GM21390 (cell line): Measurements from ENCODE around the gene TBC1D25.
"Not testable (repeated sequence)": the region's sequence is repeated elsewhere in the genome, so short reads cannot be mapped to it uniquely, and the experiment has no call there.

Experiments used
- ATAC-seq: cut with Tn5 transposase; IDR thresholded peaks from one replicate; pipeline ENCODE4 v1.9.1; 2021; ENCODE audit not compliant: unreplicated experiment

Gene TBC1D25

DNA sequence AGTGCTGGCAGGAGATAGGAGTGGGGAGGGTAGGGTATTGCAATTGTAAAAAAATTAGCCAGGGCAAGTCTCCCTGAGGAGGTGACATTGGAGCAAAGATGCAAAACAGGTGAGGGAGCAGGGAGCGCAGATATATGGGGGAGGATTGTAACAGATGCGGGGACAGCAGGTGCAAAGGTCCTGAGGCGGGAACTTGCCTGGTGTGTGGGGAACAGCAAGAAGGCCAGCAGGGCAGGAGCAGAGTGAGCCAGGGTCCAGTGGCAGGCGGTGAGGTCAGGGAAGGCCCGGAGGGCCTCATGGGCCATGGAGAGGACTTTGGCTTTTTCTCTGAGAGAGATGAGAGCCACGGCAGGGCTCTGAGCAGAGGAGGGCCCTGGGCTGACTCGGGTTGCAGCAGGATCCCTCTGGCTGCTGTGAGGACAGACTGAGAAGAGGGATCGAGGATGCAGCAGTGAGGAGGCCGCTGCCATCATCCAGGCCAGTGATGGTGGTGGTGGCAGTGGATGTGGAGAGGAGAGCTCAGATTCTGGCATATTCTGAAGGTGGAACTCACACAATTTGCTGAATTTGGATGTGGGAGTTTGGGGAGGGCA is 24.6 kb upstream of the TBC1D25 start:
- no peak for ATAC-seq

DNA sequence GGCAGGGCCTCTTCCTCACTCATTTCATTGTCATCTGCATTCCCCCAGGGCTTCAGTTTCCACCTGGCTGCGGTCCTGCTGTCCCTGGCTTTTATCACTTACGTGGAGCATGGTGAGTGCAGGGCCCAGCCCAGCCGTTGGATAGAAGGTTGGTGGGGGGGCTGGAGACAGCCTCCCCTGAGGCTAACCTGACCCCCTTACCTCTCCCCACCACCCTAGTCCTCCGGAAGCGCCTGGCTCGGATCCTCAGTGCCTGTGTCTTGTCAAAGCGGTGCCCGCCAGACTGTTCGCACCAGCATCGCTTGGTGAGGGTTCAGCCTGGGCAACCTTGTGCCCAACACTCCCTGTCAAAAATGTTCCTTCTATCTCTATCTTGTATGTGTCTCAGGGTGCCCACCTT is 23.7 kb upstream of the TBC1D25 start:
- ATAC-seq, result no peak

DNA sequence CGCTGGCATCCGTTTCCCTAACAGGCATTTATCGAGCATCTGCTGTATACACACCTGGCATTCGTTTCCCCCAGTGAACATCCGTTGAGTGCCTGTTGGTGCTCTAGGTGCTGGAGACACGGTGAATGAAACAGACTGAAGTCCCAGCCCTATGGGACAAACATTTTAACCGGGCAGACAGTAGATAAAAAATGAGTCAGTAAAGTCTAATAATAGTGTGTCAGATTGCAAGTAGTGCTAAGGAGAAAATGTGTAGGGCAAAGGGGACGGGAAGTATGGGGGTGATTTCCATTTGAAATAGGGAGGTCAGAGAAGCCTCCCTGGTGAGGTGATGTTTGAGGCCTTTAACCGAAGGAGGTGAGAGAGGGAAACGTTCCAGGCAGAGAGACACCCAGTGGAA is 23.2 kb upstream of the TBC1D25 start:
- no peak for ATAC-seq

- ATAC-seq, result no peak
These were observed 22.5 kb upstream of the TBC1D25 start for GRCh38 chrX:48516987-48517386.

DNA sequence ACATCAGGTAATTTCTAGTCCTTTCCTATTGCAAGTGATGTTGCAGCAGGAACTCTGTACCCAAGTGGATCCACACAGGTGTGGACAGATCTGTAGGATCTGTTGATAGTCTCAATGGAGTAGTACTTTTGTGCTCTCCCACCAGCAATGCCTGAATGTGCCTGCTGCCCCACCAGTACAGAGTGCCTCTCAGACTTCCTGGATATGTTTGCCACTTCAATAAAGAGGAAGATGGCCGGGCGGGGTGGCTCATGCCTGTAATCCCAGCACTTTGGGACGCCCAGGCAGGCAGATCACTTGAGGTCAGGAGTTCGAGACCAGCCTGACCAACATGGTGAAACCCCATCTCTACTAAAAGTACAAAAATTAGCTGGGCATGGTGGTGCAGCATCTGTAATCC is 20.0 kb upstream of the TBC1D25 start:
- ATAC-seq, result not testable (repeated sequence)

DNA sequence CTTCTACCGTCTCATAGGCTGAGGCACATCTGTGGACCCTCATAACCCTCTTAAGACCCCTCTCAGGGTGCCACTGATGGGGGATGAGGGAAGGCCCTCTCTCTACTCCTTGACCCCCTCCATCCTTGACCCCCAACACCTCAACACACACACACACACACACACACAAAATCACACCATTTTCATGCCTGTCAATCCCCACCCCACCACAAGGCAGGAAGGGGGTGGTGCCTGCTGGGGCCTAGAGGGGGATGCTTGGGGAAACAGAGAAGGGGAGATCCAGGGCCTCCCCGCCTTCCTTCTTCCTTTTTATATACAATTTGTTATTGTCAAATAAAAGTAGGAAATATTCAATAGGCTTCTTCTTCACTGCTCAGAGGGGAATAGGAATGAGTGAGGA is 19.1 kb upstream of the TBC1D25 start:
- ATAC-seq, result no peak

DNA sequence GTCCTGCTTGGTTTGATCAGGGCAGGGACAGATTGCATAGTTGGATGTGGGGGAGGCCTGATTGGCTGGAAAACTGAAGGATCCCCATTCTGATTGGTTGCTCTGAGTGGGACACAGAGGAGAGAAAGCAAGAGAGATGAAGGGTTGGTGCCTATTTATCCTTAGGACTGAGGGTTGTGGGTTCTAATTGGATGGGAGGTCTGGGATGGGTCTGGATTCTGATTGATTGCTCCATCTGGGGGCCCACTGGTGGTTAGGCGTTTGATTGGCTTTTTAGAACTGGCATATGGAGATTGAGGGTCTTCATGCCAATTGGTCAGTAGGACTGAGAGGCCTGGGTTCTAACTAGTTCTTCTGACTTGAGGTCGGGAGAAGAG is 18.6 kb upstream of the TBC1D25 start:
- ATAC-seq, result no peak

DNA sequence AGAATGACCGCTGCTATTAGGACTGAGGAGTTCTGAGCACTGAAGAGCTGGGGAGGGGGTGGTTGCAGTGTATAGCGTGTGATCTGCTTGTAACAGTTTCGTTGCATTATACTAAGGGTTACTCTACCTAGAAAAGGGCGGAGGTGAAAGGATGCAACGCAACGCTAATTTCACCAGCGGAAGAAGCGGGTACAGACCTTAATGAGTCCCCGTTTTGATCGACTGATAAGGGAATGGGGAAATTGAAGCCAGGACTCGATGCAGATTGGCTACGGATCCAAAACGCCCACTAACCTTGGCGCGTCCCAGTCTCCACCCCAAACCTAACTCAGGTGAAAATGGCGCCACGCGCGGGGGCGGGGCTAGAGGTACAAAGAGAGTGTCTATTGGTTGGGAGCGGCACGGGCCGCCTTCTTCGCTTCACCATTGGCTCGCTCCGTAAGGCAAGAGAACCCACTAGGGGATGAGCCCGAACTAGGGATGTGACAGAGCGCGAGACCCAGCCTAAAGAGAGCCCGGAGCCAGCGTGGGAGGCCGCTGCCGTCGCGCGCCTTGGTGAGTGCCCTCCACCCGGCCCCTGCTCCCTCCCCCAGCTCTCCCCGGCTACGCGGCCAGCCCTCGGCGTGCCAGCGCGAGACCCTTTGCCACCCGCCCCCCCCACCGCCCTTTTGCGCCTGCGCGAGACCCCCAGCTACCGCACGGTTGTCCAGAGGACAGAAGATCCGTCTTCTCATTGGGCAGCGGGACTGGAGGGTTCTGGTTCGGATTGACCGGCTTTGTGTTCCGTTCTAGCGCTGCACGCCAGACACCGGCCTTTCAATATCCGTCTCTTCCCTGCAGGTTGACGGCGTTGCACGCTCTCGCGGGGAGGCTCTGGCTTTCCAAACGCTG is 17.9 kb upstream of the TBC1D25 start, which contains the start of gene EBP:
TSS of gene EBP (plus strand) at position 456 of the 891 bp plus-strand sequence. CDS start 1,964 bp downstream, outside the sequence.
- ATAC-seq, result peak; percentile 98

DNA sequence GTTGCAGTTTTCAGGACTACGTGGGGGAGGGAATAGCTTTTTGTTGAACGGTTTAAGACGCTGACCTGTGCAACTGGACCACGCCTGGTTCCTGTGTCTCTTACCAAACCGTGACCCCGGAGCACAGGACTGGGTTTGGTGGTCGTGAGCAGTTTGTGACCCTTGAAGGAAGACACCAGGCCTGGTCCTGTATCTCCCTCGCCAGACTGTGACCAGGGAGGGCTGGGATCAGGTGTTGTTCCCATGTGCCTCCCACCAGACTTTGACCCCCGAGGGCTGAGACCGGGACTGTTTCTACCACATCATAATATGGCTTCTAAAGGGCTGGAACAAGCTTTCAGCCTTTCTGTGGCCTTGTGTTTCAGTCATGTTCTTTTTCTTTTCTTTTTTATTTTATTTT is 17.2 kb upstream of the TBC1D25 start:
- ATAC-seq, result no peak

DNA sequence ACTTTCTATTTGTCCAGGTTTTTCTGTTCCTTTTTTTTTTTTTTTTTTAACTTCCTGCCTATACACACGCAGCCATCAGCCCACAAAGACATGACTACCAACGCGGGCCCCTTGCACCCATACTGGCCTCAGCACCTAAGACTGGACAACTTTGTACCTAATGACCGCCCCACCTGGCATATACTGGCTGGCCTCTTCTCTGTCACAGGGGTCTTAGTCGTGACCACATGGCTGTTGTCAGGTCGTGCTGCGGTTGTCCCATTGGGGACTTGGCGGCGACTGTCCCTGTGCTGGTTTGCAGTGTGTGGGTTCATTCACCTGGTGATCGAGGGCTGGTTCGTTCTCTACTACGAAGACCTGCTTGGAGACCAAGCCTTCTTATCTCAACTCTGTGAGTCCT is 15.8 kb upstream of the TBC1D25 start:
- ATAC-seq, result no peak

- not testable (repeated sequence) for ATAC-seq
These were observed 13.7 kb upstream of the TBC1D25 start for GRCh38 chrX:48525853-48526252.

DNA sequence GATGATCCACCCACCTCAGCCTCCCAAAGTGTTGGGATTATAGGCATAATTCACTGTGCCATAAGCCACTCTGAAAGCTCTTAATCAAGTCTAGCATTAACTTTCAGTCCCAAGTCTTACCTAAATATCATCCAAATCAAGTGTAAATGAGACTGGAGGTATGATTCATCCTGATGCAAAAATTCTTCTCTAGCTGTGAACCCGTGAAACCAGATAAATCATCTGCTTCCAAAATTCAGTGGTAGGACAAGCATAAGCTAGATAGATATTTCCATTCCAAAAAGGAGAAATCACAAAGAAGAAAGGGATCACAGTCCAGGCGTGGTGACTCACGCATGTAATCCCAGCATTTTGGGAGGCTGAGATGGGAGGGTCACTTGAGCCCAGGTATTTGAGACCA is 8.8 kb upstream of the TBC1D25 start:
- ATAC-seq, result no peak

- ATAC-seq, result no peak
These were observed 8.1 kb upstream of the TBC1D25 start for GRCh38 chrX:48531358-48531959.

- no peak for ATAC-seq
These were observed 7.4 kb upstream of the TBC1D25 start for GRCh38 chrX:48532161-48532560.

DNA sequence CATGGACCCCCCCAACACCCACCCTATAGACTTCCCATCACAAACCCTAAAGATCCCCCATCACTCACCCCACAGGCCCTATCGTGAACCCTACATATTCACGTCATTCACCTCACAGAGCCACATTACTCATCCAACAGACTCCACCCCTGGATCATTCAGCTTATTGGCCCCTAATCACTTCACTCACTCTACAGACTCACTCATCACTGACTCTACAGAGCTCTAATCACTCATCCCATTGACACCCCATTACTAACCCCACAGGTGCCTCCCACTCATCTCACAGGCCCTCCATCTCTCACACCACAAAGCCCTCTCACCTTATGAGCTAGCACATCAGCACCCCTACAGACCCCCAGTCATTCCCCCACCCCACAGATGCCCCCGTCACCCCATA is 6.3 kb upstream of the TBC1D25 start:
- ATAC-seq, result no peak

GRCh38 chrX:48538641-48539344 is 721 bp upstream of the TBC1D25 start:
- no peak for ATAC-seq

GRCh38 chrX:48540028-48540375 is 488 bp downstream of the TBC1D25 start:
- peak; percentile 25 for ATAC-seq

- ATAC-seq, result no peak
These were observed 966 bp downstream of the TBC1D25 start for GRCh38 chrX:48540480-48540879.

DNA sequence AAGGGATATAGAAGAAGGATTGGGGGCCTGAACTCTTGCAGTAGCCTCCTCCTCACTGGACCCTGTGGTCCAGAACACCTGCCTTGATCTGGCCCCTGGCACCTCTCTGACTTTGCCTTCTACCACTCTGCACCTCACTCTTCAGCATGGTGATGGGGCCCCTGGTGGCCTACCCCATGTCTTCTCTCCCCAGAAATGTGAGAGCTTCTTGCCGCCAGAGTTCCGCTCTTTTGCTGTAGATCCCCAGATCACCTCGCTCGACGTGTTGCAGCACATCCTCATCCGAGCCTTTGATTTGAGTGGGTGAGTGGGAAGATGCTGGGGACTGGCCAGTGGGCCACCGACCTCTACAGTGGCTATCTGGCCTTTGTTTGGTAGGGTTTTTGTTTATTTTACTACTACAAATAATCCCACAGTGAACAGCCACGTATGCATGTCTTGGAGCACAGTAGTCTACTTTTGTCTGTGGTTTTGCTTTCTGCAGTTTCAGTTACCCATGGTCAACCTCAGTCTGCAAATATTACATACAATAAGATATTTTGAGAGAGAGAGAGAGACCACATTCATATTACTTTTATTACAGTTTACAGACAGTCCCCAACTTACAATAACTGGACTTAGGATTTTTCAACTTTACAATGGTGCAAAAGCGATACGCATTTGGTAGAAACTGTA is 1.8 kb downstream of the TBC1D25 start:
- ATAC-seq, result no peak

GRCh38 chrX:48548871-48549270 is 9.4 kb downstream of the TBC1D25 start:
- no peak for ATAC-seq

DNA sequence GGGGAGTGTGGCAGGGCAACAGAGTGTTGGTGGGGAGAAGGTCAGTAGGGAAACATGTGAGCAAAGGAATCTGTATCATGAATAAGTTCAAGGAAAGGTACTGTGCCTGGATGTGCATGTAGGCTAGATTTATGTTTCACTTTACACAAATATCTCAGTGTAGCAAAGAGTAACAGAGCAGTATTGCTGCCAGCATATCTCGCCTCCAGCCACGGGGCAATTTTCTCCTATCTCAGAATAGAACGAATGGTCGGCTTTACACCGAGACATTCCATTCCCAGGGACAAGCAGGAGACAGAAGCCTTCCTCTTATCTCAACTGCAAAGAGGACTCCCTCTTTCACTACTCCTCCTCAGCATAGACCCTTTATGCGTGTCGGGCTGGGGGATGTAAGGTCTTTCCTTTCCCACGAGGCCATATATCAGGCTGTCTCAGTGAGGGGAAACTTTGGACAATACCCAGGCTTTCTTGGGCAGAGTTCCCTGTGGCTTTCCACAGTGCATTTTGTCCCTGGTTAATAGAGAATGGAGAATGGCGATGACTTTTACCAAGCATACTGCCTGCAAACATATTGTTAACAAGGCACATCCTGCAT is 16.3 kb downstream of the TBC1D25 start:
- ATAC-seq, result not testable (repeated sequence)
